ENCODE results near the gene SLC35D1. TPM values are rescaled to one million over a fixed set of nuclear protein-coding genes. Genes with fewer than 3 reads are reported as not detected.

SLC35D1 gene
- polyA plus RNA-seq, 2 donors, result 1.5 to 3.0 TPM

DNA sequence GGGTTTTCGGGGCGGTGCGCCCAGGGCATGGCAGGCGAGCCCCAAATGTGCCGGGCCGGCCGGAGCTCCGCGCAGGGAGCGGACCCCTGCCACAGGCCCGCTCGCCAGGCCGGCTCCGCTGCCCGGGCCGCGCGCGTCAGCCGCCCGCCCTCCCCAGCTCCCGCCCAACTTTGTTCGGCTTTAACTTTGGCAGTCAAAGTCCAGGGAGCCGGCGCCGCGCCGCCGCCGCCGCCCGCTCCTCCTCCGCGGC is 488 bp downstream of the SLC35D1 start:
- WGBS, 2 donors, result 0% methylated on average over 24 to 34 of the region's 34 CpGs
- Histone ChIP-seq H3K9me3 (ENCODE audit: control insufficient read depth in 2 of 2, insufficient read depth in 1 of 2, low read depth in 1 of 2, low read length in 1 of 2) (no peaks in the 10 kb centered on the region), H3K27ac (ENCODE audit: low read depth in 2 of 2, low read length in 1 of 2) (peak overlapping the region; percentile 89 to 92), H3K4me1 (ENCODE audit: control insufficient read depth in 2 of 2, insufficient read depth in 2 of 2, low read length in 1 of 2) (no peaks in the 10 kb centered on the region), H3K4me3 (ENCODE audit: low read depth in 1 of 2, low read length in 2 of 2) (peak overlapping the region; percentile 72 to 85), H3K36me3 (ENCODE audit: control insufficient read depth in 2 of 2, insufficient read depth in 2 of 2, low read length in 1 of 2) (no peaks in the 10 kb centered on the region), H3K27me3 (ENCODE audit: control insufficient read depth in 1 of 2, insufficient read depth in 2 of 2, low read length in 2 of 2) (no peaks in the 10 kb centered on the region)

DNA sequence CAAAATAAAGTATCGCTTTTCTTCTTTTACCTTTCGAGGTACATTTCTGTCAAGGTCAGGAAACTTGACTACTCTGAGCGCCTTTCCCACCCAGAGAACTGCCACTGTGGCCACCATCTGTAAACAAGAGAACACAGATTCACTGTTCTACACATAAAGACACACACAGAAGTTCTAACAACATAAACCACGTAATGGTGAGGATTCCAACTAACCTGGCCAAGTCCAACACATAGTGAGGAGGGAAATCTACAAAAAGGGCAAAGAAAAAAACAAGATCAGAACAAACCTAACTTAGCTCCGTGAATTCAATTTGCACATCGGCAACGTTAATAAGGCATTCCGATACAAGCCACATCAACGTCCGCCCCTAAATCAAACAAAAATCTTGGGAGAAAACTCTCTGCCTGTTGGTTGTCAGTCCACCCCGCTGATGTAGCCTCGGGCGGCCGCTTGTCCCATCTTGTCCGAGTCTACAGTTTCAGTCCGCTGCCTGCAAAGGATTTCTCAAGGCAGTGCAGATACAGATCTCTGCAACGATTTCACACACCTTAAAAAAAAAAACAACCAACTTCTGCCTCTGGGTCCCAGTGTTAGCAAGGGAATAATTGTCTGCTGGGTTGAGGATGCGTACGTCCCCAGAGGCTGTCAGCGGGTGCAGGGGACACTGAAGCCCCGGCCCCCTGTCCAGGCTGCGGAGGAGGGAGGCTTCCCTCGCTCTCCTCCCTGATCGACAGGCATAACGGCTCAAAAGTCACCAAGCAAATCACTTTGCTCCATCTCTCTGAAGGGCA is 1.0 kb downstream of the SLC35D1 start:
- no peaks in the 10 kb centered on the region for H3K4me1 ChIP-seq (ENCODE audit: control insufficient read depth in 2 of 2, insufficient read depth in 2 of 2, low read length in 1 of 2)
- H3K27me3 ChIP-seq (ENCODE audit: control insufficient read depth in 1 of 2, insufficient read depth in 2 of 2, low read length in 2 of 2), result no peaks in the 10 kb centered on the region
- H3K27ac ChIP-seq (ENCODE audit: low read depth in 2 of 2, low read length in 1 of 2), result peak overlapping the region; percentile 89 to 92
- 2% methylated on average over 25 of the region's 25 CpGs for WGBS, 2 donors
- peak overlapping the region; percentile 72 to 85 for H3K4me3 ChIP-seq (ENCODE audit: low read depth in 1 of 2, low read length in 2 of 2)
- no peaks in the 10 kb centered on the region for H3K36me3 ChIP-seq (ENCODE audit: control insufficient read depth in 2 of 2, insufficient read depth in 2 of 2, low read length in 1 of 2)
- H3K9me3 ChIP-seq (ENCODE audit: control insufficient read depth in 2 of 2, insufficient read depth in 1 of 2, low read depth in 1 of 2, low read length in 1 of 2), result no peaks in the 10 kb centered on the region

DNA sequence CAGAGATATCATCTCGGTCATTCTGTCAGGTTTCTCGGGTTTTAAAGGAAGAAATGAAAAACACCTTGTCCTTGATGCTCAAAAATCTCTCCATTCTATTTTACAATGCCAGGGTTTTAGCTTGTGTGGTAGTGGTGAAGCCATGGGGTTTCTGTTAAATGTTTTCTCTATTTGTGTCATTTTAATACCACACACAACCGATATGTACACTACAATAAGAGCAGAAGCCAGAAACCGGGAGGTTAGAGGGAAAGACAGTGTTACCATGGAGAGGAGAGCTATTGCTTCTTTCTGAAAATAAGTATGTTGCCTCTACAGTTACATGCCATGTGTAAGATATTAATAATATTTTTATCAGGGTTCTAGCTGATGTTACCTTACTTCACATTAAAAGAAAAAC is 2.8 kb downstream of the SLC35D1 start:
- Histone ChIP-seq H3K36me3 (ENCODE audit: control insufficient read depth in 2 of 2, insufficient read depth in 2 of 2, low read length in 1 of 2) (peaks cover 2% of the 10 kb centered on the region in 2 donors), H3K27ac (ENCODE audit: low read depth in 2 of 2, low read length in 1 of 2) (no peak overlapping the region), H3K9me3 (ENCODE audit: control insufficient read depth in 2 of 2, insufficient read depth in 1 of 2, low read depth in 1 of 2, low read length in 1 of 2) (no peaks in the 10 kb centered on the region), H3K4me1 (ENCODE audit: control insufficient read depth in 2 of 2, insufficient read depth in 2 of 2, low read length in 1 of 2) (no peaks in the 10 kb centered on the region), H3K27me3 (ENCODE audit: control insufficient read depth in 1 of 2, insufficient read depth in 2 of 2, low read length in 2 of 2) (no peaks in the 10 kb centered on the region), H3K4me3 (ENCODE audit: low read depth in 1 of 2, low read length in 2 of 2) (no peak overlapping the region)
- 38 to 54% methylated on average over 4 of the region's 4 CpGs for WGBS, 2 donors

DNA sequence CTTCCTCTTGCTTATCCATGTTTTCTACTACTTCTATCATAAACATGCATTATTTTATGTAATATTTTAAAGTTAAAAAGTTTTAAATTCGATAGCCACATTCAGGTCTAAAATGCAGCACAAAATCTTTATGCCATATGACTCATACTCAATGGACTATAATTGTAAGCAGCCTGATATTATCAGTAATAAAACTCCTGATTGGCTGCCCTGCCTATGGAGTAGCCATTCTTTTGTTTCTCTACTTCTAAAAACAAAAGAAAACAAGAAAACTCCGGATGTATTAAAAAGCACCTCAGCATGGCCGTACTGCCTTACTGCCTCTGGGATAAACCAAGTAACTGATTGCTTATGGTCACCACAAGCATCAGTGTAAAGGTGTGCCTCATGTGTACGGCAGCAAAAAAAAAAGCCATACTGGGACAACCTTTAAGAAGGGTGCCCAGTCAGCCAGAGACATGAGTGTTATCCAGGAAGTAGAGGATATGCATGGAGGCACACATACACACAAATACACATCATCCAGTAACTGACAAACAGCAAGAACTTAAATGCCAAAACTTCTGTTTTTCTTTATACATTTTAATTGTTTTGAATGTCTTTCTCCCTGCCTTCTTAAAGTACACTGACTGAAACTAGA is 9.2 kb downstream of the SLC35D1 start:
- H3K27ac ChIP-seq (ENCODE audit: low read depth in 2 of 2, low read length in 1 of 2), result no peak overlapping the region
- peaks cover 6 to 8% of the 10 kb centered on the region in 2 donors for H3K36me3 ChIP-seq (ENCODE audit: control insufficient read depth in 2 of 2, insufficient read depth in 2 of 2, low read length in 1 of 2)
- WGBS, 2 donors, result 89 to 93% methylated on average over 4 of the region's 4 CpGs
- H3K9me3 ChIP-seq (ENCODE audit: control insufficient read depth in 2 of 2, insufficient read depth in 1 of 2, low read depth in 1 of 2, low read length in 1 of 2), result no peaks in the 10 kb centered on the region
- H3K4me1 ChIP-seq (ENCODE audit: control insufficient read depth in 2 of 2, insufficient read depth in 2 of 2, low read length in 1 of 2), result no peaks in the 10 kb centered on the region
- no peak overlapping the region for H3K4me3 ChIP-seq (ENCODE audit: low read depth in 1 of 2, low read length in 2 of 2)
- H3K27me3 ChIP-seq (ENCODE audit: control insufficient read depth in 1 of 2, insufficient read depth in 2 of 2, low read length in 2 of 2), result no peaks in the 10 kb centered on the region

DNA sequence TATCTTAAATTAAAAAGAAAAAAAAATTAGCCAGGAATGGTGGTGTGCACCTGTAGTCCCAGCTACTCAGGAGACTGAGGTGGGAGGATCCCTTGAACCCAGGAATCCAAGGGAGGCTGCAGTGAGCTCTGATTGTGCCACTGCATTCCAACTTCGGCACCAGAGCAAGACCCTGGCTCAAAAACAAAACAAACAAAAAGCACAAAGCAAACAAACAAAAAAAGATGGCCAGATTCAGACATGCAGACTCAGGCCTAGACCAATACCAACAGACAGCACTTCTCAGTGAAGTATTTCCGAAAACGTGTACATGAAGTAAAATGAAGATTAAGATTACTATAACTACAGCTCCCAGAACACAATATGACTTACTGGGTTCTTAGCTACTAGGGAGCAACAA is 10.6 kb downstream of the SLC35D1 start:
- 68 to 73% methylated on average over 3 of the region's 3 CpGs for WGBS, 2 donors
- Histone ChIP-seq H3K4me3 (ENCODE audit: low read depth in 1 of 2, low read length in 2 of 2) (no peak overlapping the region), H3K9me3 (ENCODE audit: control insufficient read depth in 2 of 2, insufficient read depth in 1 of 2, low read depth in 1 of 2, low read length in 1 of 2) (no peaks in the 10 kb centered on the region), H3K36me3 (ENCODE audit: control insufficient read depth in 2 of 2, insufficient read depth in 2 of 2, low read length in 1 of 2) (peaks cover 10 to 11% of the 10 kb centered on the region in 2 donors), H3K27me3 (ENCODE audit: control insufficient read depth in 1 of 2, insufficient read depth in 2 of 2, low read length in 2 of 2) (no peaks in the 10 kb centered on the region), H3K27ac (ENCODE audit: low read depth in 2 of 2, low read length in 1 of 2) (no peak overlapping the region), H3K4me1 (ENCODE audit: control insufficient read depth in 2 of 2, insufficient read depth in 2 of 2, low read length in 1 of 2) (no peaks in the 10 kb centered on the region)

DNA sequence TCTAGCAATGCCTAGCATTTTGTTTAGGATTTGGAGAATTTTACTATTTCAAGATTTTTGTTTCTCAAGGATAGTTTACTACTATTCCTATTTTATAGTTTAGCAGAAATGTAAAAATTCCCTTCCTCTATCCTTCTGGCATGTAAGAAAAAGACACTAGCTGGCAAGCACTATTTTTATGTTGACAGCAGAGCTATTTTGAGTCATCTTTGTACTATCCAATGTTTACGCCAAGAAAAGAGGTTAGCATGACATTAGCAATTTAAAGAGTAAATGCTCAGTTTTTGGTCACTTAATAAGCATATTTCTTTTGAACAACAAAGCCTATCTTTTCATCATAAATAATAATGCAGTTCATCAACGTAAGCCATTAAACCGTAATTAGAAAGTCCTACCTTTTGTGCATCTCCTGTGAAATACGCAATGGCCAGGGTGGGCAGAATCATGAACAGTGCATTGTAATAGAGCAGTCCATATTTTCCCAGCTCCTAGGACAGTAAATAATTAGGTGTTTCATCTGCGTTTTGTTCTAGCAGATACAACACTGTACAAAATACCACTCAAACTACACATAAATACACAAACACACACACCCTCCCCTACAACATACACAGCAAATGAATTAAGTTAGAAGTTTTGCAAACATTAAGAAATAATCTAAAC is 12.0 kb downstream of the SLC35D1 start:
- Histone ChIP-seq H3K27ac (ENCODE audit: low read depth in 2 of 2, low read length in 1 of 2) (no peak overlapping the region), H3K4me1 (ENCODE audit: control insufficient read depth in 2 of 2, insufficient read depth in 2 of 2, low read length in 1 of 2) (no peaks in the 10 kb centered on the region), H3K36me3 (ENCODE audit: control insufficient read depth in 2 of 2, insufficient read depth in 2 of 2, low read length in 1 of 2) (peaks cover 8 to 9% of the 10 kb centered on the region in 2 donors), H3K27me3 (ENCODE audit: control insufficient read depth in 1 of 2, insufficient read depth in 2 of 2, low read length in 2 of 2) (no peaks in the 10 kb centered on the region), H3K9me3 (ENCODE audit: control insufficient read depth in 2 of 2, insufficient read depth in 1 of 2, low read depth in 1 of 2, low read length in 1 of 2) (no peaks in the 10 kb centered on the region), H3K4me3 (ENCODE audit: low read depth in 1 of 2, low read length in 2 of 2) (no peak overlapping the region)
- 85 to 87% methylated on average over 5 of the region's 5 CpGs for whole genome bisulfite sequencing, 2 donors

DNA sequence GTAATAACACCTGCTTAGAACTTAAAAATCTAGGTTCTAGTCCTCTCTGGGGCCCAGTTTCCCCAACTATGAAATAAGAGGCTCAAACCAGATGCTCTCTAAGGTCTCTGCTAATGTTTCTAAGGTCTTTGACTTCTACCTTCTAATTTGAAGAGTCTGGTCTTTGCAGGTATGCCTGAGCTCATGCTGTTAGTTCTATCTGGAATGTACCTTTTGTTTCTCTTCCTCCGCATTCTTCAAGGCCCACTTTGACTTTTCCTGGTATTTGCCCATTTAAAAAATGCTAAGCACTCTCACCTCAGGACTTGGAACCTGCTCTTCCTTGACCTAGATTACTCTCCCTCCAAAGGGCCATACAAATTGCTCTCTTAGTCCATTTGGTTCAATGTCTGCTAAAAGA is 13.5 kb downstream of the SLC35D1 start:
- H3K4me1 ChIP-seq (ENCODE audit: control insufficient read depth in 2 of 2, insufficient read depth in 2 of 2, low read length in 1 of 2), result no peaks in the 10 kb centered on the region
- H3K4me3 ChIP-seq (ENCODE audit: low read depth in 1 of 2, low read length in 2 of 2), result no peak overlapping the region
- peaks cover 8 to 9% of the 10 kb centered on the region in 2 donors for H3K36me3 ChIP-seq (ENCODE audit: control insufficient read depth in 2 of 2, insufficient read depth in 2 of 2, low read length in 1 of 2)
- no peaks in the 10 kb centered on the region for H3K27me3 ChIP-seq (ENCODE audit: control insufficient read depth in 1 of 2, insufficient read depth in 2 of 2, low read length in 2 of 2)
- WGBS, 2 donors, result 91 to 98% methylated on average over 1 of the region's 1 CpG
- no peaks in the 10 kb centered on the region for H3K9me3 ChIP-seq (ENCODE audit: control insufficient read depth in 2 of 2, insufficient read depth in 1 of 2, low read depth in 1 of 2, low read length in 1 of 2)
- no peak overlapping the region for H3K27ac ChIP-seq (ENCODE audit: low read depth in 2 of 2, low read length in 1 of 2)

DNA sequence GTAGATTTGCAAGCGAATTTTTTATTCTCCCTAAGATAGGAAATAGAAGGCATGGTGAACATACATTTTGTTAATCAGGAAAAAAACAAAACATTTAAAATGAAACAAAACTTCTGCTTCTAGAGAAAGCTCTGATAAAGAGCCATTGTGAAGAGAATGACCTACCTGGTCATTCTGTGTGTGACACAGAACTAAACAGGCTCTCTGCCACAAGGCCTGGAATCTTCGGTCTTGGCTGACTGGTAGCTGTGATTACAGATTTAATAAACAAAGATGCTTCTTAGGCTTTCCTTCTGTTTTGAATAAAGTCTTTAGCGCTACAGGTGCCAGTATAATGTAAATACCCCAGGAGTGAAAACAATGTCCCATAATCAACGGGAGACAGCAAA is 22.1 kb downstream of the SLC35D1 start:
- WGBS, 2 donors, result 86 to 88% methylated on average over 4 of the region's 4 CpGs
- Histone ChIP-seq H3K27me3 (ENCODE audit: control insufficient read depth in 1 of 2, insufficient read depth in 2 of 2, low read length in 2 of 2) (no peaks in the 10 kb centered on the region), H3K9me3 (ENCODE audit: control insufficient read depth in 2 of 2, insufficient read depth in 1 of 2, low read depth in 1 of 2, low read length in 1 of 2) (no peaks in the 10 kb centered on the region), H3K4me3 (ENCODE audit: low read depth in 1 of 2, low read length in 2 of 2) (no peak overlapping the region), H3K27ac (ENCODE audit: low read depth in 2 of 2, low read length in 1 of 2) (no peak overlapping the region), H3K4me1 (ENCODE audit: control insufficient read depth in 2 of 2, insufficient read depth in 2 of 2, low read length in 1 of 2) (no peaks in the 10 kb centered on the region), H3K36me3 (ENCODE audit: control insufficient read depth in 2 of 2, insufficient read depth in 2 of 2, low read length in 1 of 2) (no peaks in the 10 kb centered on the region)

DNA sequence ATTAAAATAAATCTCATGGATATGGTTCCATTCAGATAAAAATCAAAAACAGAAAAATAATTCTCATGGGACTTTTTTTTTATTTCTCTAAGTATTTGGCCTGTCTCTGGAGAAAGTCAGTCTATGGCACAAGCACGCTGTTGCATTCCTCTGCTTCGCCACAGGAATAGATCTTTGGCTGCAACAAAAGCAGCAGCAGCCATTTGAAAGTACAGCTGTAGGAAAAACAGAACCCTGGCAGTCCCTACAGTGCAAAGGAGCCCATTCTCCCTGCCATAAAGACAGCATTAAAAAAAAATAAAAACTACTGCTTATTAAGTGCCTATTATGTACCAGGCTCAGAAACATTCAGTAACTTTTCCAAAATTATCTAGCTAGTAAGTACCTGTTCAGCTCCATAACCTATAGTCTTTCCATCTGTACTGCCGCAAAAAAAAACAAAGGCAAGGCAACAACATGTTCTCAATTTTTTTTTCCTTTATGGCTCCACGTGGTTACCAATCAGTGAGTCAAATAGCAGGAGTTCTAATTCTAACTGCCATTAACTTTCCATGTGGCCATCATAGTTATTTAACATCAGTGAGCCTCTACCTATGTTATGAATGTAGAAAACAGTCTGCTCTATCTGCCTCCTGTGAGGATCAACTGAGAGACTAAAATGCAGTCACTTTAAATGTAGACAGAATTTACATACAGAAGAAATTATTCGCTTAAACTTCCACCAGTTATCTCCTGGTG is 22.7 kb downstream of the SLC35D1 start:
- Histone ChIP-seq H3K27ac (ENCODE audit: low read depth in 2 of 2, low read length in 1 of 2) (no peak overlapping the region), H3K36me3 (ENCODE audit: control insufficient read depth in 2 of 2, insufficient read depth in 2 of 2, low read length in 1 of 2) (no peaks in the 10 kb centered on the region), H3K4me3 (ENCODE audit: low read depth in 1 of 2, low read length in 2 of 2) (no peak overlapping the region), H3K4me1 (ENCODE audit: control insufficient read depth in 2 of 2, insufficient read depth in 2 of 2, low read length in 1 of 2) (no peaks in the 10 kb centered on the region), H3K27me3 (ENCODE audit: control insufficient read depth in 1 of 2, insufficient read depth in 2 of 2, low read length in 2 of 2) (no peaks in the 10 kb centered on the region), H3K9me3 (ENCODE audit: control insufficient read depth in 2 of 2, insufficient read depth in 1 of 2, low read depth in 1 of 2, low read length in 1 of 2) (no peaks in the 10 kb centered on the region)
- 73 to 79% methylated on average over 5 of the region's 5 CpGs for WGBS, 2 donors

Data from esophagus (tissue), 2 donors.